Liver (tissue), 3 donors: Measurements from ENCODE around the gene MAEL.

Source experiments
- CTCF ChIP-seq: fragments of 150-350 bp; IDR thresholded peaks from 2 replicates; pipeline ENCODE4 v1.5.1; 2017; ENCODE audit warnings: improper control_type of control experiment, low read depth, low read length; ENCODE audit not compliant: missing input control
- HNF4G ChIP-seq: IDR thresholded peaks from 2 replicates; pipeline ENCODE4 v1.6.1; 2016; ENCODE audit warnings: antibody characterized with exemption
- MAX ChIP-seq: IDR thresholded peaks from 2 replicates; pipeline ENCODE4 v1.6.1; 2016; ENCODE audit warnings: antibody characterized with exemption
- RAD21 ChIP-seq, 2 donors: IDR thresholded peaks; 2 replicates each; pipeline ENCODE4 v1.6.1; 2016; ENCODE audit warnings: antibody characterized with exemption in 2 of 2, mild to moderate bottlenecking in 2 of 2
- REST ChIP-seq: IDR thresholded peaks from 2 replicates; pipeline ENCODE4 v1.6.1; 2016; ENCODE audit warnings: antibody characterized with exemption, mild to moderate bottlenecking
- SP1 ChIP-seq: IDR thresholded peaks from 2 replicates; pipeline ENCODE4 v1.6.1; 2018; ENCODE audit warnings: antibody characterized with exemption, mild to moderate bottlenecking
- YY1 ChIP-seq: IDR thresholded peaks from 2 replicates; pipeline ENCODE4 v1.6.1; 2016; ENCODE audit warnings: antibody characterized with exemption, mild to moderate bottlenecking
- donor health status: healthy.
- donor health status: healthy.

GRCh38 chr1:166975361-166976129, 13.5 kb upstream of the MAEL start, which contains the start of gene ILDR2:
- no peak for TF ChIP-seq CTCF
- TF ChIP-seq HNF4G = no peak
- no peak for TF ChIP-seq REST
- no peak for TF ChIP-seq MAX
- no peak for TF ChIP-seq RAD21 (IDR thresholded peaks at IDR 0.05)
- no peak for TF ChIP-seq SP1
- TF ChIP-seq YY1 = no peak
